ENCODE data around the gene MRPL55.
A peak's percentile ranks its signal among the peaks of the same experiment; 100 is the strongest.

MRPL55 gene

DNA sequence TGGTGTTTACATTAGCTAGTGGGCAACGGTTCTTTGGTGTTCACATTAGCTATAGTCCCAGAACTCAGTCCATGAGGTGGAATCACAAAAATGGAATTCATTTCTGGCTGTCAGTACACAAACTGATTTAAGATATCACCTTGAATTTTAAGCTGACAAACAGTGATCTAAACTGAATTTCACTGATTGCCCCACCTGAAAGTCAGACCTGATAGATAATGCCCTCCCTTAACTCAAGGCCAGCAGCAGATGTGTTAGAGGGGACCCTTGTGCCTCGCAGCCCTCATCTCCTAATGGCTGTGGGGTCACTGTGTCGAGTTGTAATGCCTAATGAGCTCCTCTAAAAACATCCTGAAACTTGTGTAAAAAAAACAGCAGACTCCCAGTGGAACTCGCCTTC, 18.0 kb downstream of the MRPL55 start:
- no peak overlapping the region for H3K4me3 ChIP-seq (ENCODE audit: control insufficient read depth, low read depth, low read length)
- DNase-seq (ENCODE audit: low read depth) = no peak
- TF ChIP-seq, protein P1, sequence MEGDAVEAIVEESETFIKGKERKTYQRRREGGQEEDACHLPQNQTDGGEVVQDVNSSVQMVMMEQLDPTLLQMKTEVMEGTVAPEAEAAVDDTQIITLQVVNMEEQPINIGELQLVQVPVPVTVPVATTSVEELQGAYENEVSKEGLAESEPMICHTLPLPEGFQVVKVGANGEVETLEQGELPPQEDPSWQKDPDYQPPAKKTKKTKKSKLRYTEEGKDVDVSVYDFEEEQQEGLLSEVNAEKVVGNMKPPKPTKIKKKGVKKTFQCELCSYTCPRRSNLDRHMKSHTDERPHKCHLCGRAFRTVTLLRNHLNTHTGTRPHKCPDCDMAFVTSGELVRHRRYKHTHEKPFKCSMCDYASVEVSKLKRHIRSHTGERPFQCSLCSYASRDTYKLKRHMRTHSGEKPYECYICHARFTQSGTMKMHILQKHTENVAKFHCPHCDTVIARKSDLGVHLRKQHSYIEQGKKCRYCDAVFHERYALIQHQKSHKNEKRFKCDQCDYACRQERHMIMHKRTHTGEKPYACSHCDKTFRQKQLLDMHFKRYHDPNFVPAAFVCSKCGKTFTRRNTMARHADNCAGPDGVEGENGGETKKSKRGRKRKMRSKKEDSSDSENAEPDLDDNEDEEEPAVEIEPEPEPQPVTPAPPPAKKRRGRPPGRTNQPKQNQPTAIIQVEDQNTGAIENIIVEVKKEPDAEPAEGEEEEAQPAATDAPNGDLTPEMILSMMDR (IDR thresholded peaks at IDR 0.05; ENCODE audit: control insufficient read depth, insufficient read depth, low read depth, low read length, missing control alignments) = no peak

GRCh38 chr1:228090613-228091081, 18.5 kb downstream of the MRPL55 start:
- H3K4me3 ChIP-seq (ENCODE audit: control insufficient read depth, low read depth, low read length) = no peak overlapping the region
- TF ChIP-seq, protein P1 (IDR thresholded peaks at IDR 0.05; ENCODE audit: control insufficient read depth, insufficient read depth, low read depth, low read length, missing control alignments) = no peak
- no peak for DNase-seq (ENCODE audit: low read depth)

DNA sequence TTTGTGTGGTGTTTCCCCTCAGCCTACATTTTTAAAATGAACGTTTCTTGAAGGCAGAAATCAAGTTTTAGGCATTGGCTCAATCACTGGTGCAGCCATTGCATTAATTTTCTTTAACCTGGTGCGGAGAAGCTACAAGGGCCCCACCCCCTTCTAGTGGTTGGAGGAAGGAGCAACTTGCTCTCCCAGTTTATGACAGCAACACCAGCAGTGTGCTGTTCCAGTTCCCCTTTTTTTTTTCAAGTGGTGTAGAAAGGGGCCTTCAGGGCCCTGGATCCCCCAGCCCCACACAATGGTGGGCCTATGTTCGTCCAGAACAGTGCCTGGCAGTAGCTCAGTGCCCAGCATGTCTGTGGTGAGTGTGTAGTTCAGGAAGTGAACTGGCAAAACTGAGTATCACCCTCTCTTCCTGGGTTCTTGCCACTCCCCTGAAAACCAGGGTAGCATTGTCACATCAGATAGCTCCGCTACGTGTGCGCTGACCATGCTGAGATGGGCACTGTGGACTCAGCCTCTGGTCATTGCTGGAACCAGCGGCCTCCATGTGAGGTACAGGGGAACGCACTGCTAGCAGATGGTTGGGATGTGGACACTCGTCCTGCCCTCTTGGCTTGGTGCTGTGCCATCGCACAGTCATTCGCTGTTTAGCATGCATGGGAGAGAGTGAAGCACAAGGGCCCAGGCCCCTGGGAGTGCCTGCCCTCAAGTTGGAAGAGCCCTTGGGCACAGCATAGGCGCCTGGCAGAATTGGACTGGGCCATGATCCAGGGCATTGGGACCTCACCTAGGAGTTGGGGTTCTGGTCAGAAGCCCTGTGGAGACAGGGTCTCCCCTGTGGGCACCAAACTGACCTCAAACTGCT, 19.3 kb downstream of the MRPL55 start:
- no peak for DNase-seq (ENCODE audit: low read depth)
- no peak overlapping the region for H3K4me3 ChIP-seq (ENCODE audit: control insufficient read depth, low read depth, low read length)
- TF ChIP-seq, protein P1 (IDR thresholded peaks at IDR 0.05; ENCODE audit: control insufficient read depth, insufficient read depth, low read depth, low read length, missing control alignments) = no peak

DNA sequence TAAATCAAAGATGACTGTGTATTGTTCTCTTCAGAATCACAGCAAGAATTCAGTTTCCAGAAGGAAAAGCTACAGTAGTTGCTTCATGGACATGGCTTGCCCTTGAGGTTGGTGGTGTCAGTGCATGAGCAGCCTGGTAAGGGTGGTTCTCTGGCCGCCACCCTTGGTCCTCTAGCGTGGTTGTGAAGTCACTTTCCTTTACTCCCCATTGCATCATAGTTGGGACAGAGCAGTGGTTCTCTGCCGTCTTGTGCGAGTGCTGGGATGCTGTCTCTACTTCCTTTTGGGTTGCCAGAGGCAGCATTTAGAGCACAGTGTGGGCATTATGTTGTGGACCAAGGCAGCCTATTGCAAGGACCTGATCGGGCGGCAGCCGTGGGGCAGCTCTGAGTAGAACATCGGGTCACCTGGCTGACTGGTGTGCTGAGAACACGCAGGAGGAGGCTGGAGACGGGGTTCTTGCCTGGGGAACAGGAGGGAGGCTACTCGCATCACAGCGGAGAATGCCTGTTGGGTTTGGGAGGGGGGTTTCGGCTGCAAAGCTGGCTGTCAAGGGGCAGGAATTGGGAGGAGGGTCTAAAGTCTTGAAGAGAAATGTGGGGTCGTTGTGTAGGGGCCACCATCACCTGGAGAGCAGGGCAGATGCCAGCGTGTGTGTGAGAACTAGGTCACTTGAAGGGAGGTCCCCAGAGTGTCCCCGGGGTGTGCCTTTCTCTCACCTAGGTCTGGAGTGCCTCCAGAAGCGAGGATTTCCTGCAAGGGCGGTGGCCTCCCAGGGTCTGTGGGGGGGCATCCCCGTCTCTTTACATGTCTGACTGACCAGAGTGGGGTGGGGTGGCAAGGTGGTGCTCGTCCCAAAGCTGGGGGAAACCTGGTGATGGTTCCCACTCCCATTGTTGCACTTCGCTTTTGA, 20.3 kb downstream of the MRPL55 start:
- no peak for DNase-seq (ENCODE audit: low read depth)
- H3K4me3 ChIP-seq (ENCODE audit: control insufficient read depth, low read depth, low read length) = no peak overlapping the region
- TF ChIP-seq, protein P1 (IDR thresholded peaks at IDR 0.05; ENCODE audit: control insufficient read depth, insufficient read depth, low read depth, low read length, missing control alignments) = no peak

DNA sequence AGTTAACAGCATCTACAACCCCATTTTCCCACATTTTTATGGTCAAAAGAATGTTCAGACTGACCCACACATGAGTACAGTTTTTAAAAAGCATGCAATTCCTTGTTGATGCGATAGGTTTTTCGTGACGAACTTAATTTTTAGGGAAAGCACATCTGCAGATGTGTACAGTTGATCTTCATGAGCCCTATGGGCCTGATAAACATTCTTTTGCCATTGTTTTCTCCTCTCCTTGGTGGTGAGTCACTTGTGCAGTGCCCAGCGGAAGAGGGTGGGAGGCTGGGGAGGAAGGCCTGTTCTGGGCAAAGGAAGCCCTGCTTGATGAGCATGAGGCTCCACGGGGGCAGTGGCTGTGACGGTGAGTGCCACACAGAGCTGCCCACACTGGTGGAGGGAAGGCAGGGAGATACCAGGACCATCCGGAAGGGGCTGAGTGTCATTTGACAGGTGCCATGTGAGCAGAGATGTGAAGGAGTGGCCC, 21.3 kb downstream of the MRPL55 start:
- peak overlapping the region; percentile 28 for H3K4me3 ChIP-seq (ENCODE audit: control insufficient read depth, low read depth, low read length)
- TF ChIP-seq, protein P1 (IDR thresholded peaks at IDR 0.05; ENCODE audit: control insufficient read depth, insufficient read depth, low read depth, low read length, missing control alignments) = peak; percentile 15
- DNase-seq (ENCODE audit: low read depth) = peak; percentile 82

- TF ChIP-seq, protein P1 (IDR thresholded peaks at IDR 0.05; ENCODE audit: control insufficient read depth, insufficient read depth, low read depth, low read length, missing control alignments) = no peak
- H3K4me3 ChIP-seq (ENCODE audit: control insufficient read depth, low read depth, low read length) = peak overlapping the region; percentile 72
- peak; percentile 63 for DNase-seq (ENCODE audit: low read depth)
Observed at GRCh38 chr1:228085287-228085951, 23.7 kb downstream of the MRPL55 start.
